GM21367 (cell line): ENCODE measurements around the gene CPZ.
"Not testable (repeated sequence)": the region's sequence is repeated elsewhere in the genome, so short reads cannot be mapped to it uniquely, and the experiment has no call there.

Source experiments
- ATAC-seq: cut with Tn5 transposase; IDR thresholded peaks from one replicate; pipeline ENCODE4 v1.9.1; 2021; ENCODE audit not compliant: unreplicated experiment

CPZ gene

GRCh38 chr4:8608714-8609391 is 16.3 kb downstream of the CPZ start:
- no peak for ATAC-seq

DNA sequence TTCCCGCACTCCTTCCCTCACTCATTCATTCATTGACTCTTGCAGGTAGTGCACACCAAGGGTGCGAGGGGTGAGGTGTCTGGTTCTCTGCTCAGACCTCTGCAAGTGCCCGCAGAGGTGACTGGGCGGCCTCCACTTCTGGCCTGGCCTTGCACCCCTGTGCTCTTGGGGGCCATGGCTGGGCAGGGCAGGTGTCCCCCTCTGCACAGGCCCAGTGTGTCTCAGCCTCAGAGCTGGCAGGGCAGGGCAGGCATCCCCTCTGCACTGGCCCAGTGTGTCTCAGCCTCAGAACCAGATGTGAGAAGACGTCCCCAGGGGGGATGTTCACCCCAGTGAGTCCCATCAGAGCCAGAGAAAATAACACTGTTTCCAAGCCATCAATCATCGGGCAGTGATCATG is 16.8 kb downstream of the CPZ start:
- no peak for ATAC-seq

- no peak for ATAC-seq
Measured at GRCh38 chr4:8609824-8610350, 17.3 kb downstream of the CPZ start.

GRCh38 chr4:8610858-8611616 is 18.5 kb downstream of the CPZ start:
- ATAC-seq = no peak

GRCh38 chr4:8612646-8613045 is 20.1 kb downstream of the CPZ start:
- no peak for ATAC-seq

DNA sequence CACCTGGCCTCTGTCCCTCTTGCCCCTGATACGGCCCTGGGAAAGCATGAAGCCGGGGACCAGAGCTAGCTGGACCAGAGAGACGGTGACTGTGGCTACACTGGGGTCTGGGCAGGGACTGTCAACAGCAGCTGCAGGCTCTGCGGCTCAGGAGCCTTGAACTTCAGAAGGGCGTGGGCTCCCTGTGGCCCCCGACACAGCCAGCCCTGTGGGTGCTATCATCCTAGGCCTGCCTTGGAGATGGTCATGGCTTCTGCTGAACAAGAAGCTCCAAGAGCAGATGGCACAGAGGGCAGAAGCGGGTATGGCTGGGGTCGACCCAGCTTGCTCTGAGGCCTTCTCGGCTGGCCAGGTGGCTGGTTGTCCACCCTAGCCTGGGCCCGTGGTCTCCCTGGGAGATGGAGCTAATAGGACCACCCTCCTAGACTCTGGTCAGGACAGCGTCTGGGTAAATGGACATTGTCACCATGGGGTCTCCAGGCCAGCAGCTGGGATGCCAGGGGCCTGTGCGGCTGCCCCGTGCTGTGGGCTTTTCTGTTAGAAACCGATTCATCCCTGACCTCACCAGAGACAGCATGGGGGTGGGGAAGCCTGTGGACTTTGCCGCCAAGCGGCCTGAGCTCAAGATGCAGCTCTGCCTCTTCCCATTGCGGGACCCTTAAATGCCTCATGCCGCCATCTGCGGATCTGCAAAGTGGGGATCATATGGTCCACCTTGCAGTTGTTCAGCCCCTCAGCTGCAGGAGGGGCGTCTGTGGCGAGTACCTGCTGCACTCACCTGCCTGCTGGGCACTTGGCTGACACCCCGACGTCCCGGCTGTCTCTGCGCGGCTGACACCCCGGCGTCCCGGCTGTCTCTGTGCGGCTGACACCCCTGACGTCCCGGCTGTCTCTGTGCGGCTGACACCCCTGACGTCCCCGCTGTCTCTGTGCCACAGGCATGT is 21.1 kb downstream of the CPZ start:
- ATAC-seq = no peak

DNA sequence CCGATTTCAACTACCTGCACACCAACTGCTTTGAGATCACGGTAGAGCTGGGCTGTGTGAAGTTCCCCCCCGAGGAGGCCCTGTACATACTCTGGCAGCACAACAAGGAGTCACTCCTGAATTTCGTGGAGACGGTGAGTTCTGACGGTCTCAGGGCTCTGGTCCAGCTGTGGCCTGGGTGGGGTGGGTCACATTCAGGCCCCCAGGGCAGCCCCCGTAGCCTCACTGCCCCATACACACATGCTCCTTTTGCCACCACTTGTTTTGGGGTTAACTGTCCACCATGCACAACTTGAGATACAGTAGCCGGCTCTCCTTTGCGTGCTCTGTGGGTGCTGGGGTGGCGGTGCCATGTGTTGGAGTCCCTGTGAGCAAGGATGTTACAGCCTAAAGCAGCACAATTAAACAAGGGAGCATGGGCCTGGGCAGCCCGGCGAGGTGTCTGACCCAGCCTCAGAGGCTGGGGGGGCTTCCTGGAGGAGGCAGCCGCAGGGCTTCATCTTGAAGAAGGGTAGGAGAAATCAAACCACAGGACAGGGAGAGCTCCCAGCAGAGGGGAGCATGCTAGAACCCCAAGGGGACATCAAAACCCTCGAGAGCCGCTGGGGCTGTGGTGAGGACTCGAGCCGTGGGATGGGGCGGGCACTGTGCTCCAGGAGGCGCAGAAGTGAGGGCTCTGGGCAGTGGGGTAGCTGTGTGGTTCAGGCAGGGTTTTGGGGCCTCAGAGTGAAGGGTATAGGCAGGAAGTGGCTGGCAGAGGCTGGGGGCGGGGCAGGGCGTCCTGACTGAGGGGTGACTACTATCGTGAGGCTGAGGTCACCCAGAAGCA is 22.0 kb downstream of the CPZ start:
- no peak for ATAC-seq

GRCh38 chr4:8615366-8615765 is 22.8 kb downstream of the CPZ start:
- ATAC-seq = no peak

GRCh38 chr4:8615921-8616787 is 23.6 kb downstream of the CPZ start:
- ATAC-seq = no peak

- no peak for ATAC-seq
Measured at GRCh38 chr4:8616831-8617230, 24.3 kb downstream of the CPZ start.

DNA sequence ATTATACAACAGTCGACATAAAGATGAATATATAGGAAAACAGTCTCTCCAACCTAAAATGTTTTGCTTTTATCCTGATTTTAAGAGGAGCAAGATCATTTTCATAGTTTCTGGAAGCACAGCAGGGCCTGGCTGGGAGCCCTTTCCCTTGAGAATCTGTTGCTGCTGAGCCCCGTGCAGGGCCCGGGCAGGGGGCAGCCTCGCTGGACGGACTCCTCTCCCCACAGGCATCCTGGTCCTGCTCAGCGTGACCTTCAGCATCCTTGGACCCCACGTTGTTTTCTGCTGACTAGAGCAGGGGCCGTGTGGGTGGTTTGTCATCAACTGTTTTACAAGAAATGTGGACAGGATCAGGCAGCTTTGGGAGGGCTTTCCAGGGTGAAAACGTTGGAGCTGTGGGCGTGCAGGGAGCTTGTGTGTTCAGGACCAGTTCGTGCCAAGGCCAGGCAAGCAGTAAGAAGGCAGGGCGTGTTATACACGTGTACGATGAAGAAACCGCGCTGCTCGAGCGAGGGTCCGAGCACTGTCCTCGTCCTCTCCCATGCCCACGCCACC is 25.0 kb downstream of the CPZ start:
- no peak for ATAC-seq

GRCh38 chr4:8618421-8618820 is 25.9 kb downstream of the CPZ start:
- no peak for ATAC-seq

DNA sequence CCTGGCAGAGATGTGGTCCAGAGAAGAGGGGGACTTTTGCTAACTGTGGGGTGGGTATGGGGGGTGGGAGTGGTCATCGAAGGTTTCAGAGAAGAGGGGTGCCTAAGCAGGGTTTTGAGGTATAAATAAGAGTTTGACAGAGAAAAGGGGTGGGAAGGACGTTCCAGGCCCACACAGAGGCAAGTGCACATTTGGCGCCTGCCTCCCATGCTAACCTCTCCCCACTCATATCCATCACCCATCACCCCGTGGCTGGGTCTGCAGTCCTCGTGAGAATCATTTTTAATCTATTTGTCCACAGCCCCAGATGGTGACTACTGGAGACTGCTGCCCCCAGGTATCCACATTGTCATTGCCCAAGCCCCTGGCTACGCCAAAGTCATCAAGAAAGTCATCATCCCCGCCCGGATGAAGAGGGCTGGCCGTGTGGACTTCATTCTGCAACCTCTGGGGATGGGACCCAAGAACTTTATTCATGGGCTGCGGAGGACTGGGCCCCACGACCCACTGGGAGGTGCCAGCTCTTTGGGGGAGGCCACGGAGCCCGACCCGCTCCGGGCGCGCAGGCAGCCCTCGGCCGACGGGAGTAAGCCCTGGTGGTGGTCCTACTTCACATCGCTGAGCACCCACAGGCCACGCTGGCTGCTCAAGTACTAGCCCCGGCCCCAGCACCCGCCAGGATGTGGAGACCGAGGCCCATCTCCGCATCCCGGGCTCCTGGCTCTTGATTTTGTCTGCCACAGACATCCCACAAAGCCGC is 26.6 kb downstream of the CPZ start:
- ATAC-seq = no peak

DNA sequence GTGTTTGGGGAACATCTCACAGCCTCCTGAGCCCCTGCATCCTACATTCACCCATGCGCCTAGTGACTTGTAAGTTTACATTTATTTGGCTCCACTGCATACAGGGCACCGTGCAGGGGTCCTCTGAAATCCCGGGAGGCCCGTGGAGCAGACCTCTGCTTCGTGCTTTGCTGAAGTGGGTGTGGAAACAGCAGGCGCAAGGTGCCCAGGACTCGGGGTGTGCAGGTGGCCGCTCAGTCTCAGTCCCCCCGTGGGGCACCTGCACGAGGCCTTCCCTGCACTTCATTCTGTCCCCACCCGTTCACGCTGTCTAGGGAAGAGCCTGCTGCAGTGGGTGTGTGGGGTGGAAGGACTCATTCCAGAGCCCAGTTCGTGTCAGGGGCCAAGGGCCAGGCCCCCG is 28.6 kb downstream of the CPZ start:
- not testable (repeated sequence) for ATAC-seq

DNA sequence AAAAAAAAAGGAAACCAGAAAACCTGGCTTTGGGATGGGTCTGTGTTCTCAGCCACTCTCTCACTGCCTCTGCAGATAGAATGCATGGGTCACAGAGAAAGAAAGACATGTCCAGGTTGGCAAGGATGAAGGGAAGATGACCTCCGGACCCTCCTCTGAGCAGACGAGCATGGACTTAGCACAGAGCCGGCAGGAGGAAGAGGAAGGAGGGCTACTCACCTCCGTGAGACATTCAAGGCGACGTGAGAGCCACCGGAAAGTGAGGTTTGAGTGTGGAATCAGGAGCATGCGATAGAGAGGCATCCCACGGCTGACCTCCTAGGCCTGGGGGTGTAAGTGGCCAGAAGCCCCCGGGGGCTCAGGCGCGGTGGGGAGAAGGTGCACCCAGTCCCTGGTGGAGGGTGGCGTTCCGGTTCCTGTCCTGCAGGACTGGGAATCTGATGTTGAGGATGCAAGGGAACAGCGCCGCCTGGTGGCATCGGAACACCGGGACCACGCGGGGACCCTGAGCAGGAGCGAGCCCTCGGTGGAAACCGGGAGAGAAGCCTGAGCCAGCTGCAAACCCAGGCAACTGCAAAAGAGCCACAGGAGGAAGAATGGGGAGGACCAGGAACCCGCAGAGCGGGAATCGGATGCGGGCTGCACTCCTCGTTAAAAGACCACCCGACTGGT is 32.2 kb downstream of the CPZ start:
- not testable (repeated sequence) for ATAC-seq

DNA sequence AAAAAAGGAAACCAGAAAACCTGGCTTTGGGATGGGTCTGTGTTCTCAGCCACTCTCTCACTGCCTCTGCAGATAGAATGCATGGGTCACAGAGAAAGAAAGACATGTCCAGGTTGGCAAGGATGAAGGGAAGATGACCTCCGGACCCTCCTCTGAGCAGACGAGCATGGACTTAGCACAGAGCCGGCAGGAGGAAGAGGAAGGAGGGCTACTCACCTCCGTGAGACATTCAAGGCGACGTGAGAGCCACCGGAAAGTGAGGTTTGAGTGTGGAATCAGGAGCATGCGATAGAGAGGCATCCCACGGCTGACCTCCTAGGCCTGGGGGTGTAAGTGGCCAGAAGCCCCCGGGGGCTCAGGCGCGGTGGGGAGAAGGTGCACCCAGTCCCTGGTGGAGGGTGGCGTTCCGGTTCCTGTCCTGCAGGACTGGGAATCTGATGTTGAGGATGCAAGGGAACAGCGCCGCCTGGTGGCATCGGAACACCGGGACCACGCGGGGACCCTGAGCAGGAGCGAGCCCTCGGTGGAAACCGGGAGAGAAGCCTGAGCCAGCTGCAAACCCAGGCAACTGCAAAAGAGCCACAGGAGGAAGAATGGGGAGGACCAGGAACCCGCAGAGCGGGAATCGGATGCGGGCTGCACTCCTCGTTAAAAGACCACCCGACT is 37.8 kb downstream of the CPZ start:
- ATAC-seq = not testable (repeated sequence)

DNA sequence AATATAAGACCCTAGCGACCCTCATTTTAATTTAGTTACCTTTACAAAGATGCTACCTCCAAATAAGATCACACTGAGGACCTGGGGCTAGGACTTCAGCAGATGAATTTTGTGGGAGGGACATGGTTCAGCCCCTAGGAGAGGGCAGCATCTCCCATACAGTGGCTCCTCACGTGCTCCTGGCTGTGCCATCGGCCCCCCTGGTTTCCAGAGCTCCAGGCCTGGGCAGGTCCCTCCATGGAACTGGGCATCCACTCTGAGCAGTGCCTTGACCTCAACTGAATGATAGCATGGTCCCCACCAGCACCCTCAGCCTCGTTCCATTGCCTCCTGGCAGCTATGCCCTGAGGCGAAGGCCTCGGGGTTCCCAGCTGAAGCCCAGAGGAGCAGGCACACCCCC is 39.3 kb downstream of the CPZ start:
- ATAC-seq = not testable (repeated sequence)
